NB4 (cell line): ENCODE results near the gene BCAR3.

ENCODE experiments used
- CTCF ChIP-seq: IDR thresholded peaks from one replicate; pipeline ENCODE4 v1.5.1; 2012; ENCODE audit warnings: low read depth, low read length
- POLR2A ChIP-seq: IDR thresholded peaks from 2 replicates; pipeline ENCODE4 v1.6.1; 2011; ENCODE audit warnings: mild to moderate bottlenecking; ENCODE audit not compliant: insufficient read length; ENCODE audit errors: extremely low read depth

DNA sequence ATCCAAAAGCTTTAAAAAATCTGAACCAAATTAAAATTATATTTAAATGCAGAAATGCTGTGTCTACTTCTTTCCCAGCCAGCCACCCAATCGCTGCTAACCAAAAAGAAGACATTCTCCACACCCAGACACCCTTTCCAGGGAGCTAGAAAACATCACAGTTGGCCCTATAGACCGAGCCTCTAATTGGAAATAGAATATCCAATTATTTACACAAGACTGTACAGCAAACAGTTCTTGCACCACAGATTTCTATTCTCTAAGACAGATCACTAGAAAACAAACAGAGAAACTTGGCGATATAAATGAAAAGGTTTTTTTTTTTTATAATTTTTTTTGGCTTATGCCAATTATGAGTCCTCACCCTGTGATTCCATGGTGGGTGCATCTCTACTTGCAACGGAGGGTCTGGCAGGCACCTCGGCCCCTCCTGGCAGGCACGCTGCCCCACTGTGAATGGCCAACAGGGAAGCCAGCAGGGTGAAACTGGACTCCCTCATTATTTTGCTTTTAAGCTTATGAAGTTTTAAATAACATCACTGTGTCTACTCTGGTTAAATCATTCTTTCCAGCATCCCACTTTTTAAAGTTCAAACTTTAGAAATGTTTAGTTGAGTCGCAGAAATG lies 29.2 kb downstream of the BCAR3 start:
- no peak for TF ChIP-seq CTCF
- no peak for TF ChIP-seq POLR2A
